GM19372 (cell line): ENCODE data around the gene CDC14B.
"Not testable (repeated sequence)": the region's sequence is repeated elsewhere in the genome, so short reads cannot be mapped to it uniquely, and the experiment has no call there.

ENCODE experiments used
- ATAC-seq: cut with Tn5 transposase; IDR thresholded peaks from one replicate; pipeline ENCODE4 v1.9.1; 2021; ENCODE audit warnings: mild to moderate bottlenecking, low read depth, moderate library complexity; ENCODE audit not compliant: unreplicated experiment

Gene CDC14B

DNA sequence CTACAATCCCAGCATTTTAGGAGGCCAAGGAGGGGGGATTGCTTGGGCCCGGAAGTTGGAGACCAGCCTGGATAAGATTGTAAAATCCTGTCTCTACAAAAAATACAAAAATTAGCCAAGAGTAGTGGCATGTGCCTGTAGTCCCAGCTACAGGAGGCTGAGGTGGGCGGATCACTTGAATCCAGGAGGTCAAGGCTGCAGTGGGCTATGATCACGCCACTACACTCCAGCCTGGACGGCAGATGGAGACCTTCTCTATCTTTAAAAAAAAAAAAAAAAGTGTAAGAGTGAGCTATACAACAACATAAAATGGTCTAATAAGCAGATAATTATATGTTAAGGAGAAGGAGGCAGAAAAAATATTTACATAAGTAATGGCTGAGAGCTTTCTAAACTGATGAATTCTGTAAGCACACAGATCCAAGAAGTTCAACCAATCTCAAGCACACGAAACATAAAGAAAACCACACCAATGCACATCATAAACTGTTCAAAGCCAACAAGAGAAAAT, 23.0 kb downstream of the CDC14B start:
- no peak for ATAC-seq

GRCh38 chr9:96587338-96588315, 32.0 kb downstream of the CDC14B start:
- no peak for ATAC-seq

DNA sequence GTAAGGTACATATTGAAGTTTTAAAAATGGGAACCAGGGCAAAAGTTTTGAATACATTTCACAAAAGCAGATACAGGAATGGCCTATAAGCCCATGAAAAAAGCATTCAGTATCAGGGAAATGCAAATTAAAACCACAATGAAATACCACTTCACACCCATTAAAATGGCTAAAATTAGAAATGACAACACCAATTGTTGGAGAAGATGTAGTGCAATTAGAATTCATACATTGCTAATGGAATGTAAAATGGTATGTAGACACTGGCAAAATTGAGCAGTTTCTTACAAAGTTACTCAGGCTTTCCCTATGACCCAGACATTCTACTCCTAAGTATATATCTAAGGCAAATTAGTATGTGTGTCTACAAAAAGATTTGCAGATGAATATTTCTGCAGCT, 34.2 kb downstream of the CDC14B start:
- no peak for ATAC-seq

GRCh38 chr9:96582199-96582598, 37.4 kb downstream of the CDC14B start:
- ATAC-seq: not testable (repeated sequence)

DNA sequence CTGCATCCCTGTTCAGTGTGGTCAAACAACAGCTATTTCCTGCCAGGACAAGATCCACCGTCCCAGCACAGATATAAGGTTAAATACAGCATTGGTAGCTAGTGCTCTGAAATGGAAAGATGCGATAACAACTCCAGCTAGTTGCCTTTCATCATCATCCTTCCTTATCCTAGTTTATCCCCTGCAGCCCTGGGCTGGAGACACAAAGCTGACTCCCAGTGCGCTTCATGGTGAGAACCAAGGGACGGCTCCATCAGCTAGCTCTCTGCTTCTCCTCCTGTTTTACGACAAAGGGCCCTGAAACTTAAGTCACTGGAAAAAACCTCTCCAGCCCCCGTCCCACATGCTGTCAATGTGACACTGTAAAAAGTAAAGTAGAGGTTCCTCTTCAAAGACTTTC, 37.9 kb downstream of the CDC14B start:
- ATAC-seq: no peak

DNA sequence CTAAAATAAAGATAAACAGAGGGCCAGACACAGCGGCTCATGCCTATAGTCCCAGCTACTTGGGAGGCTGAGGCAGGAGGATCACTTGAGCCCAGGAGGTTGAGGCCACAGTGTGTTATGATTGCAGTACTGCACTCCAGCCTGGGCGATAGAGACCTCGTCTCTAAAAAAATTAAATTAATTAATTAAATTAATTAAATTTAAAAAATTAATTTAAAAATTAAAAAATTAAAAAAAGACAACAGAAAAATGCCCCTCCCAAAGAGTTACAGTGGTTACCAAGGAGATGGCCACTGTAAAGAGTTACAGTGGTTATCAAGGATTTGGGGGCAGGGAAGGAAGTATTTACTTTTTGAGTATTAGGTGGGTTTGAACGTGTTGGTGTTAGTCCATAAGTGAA, 38.3 kb downstream of the CDC14B start:
- ATAC-seq: no peak

DNA sequence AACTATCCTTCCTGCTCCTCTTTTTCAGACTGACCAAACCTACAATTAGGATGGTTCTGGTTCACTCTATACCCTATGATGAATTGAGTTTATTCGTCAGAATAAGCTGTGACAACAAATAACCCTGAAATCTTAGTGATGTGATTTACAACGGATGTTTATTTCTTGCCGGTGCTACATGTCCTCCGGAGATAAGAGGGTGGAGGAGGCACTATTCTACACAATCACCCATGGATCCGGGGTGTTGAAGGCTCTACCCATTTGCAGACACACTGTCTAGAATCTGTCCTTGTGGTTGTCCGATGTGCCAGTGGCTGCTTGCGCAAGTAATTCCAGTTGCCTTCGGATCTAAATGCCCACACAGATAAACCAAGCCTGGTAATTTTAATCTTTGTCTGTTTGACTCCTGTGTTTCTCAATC, 44.7 kb downstream of the CDC14B start:
- ATAC-seq: no peak

- no peak for ATAC-seq
Observed at GRCh38 chr9:96574455-96574854, 45.2 kb downstream of the CDC14B start.

- ATAC-seq: peak; percentile 35
Observed at GRCh38 chr9:96567203-96567700, 52.4 kb downstream of the CDC14B start.

DNA sequence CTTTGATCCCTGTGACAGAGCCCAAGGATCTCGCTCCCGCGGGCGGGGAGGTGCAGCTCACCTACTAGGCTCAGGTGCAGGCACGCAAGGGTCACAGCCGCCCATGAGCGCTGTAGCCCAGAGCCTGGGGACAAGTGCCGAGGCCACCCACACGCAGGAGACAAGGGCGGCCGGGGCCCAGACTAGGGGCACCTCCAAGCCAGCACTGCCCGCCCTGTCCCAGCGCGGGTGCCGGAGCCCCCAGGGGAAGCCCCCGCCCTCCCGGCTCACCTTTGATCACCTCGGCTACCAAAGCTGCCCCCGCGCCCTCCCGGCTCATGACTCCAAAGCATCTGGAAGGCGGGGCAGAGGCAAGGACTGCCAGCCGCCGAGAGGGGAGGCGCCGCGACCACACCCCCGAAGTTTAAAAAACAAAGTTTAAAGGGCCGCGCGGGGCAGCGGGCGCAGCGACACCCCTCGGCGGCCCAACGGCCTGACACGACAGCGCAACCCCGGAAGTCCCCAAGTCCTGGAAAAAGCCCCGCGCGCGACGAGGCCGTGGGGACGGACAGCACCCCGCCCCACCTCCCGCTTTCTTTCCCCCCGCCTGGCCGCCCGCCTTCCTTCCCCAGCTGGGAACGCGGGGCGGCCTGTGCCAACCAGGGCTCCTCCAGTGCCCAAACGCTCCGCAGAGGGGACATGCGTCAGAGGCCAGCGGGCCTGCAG, 53.0 kb downstream of the CDC14B start:
- ATAC-seq: peak; percentile 79

DNA sequence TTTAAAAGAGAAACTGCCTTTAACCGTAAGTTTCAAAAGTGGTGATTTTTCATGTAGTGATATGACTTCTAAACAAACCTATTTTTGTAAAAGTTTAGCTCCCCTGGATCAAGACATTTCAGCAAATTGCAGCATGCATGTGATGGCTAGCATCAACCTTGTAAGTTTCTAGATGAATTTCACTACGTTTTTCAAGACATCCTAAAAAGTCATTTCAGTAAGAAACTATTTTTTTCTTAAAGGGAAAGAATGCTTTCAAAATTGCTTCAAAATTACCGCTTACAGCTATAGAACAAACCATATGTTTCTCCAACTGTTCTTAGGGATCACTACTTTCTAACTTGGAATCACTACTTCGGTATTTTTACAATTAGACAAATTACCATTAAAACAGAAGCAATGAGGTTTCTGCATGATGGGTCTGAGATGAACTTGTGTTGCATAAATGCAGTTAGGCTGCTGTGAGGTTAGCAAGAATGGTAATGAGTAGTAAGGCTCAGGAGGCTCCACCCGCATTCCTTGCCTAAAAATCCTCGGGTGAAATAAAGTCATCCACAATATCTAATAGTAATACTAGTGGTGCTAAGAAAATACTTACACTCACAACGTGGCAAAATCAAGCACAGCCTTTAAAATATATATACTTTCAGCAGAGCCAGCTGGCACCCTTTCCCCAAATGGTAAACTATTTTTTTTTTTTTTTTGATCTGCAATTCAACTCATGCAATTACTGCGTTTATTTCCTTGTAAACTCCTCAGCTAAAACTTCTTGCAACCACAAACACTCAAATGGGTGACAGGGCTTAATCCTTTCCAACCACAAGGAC, 53.8 kb downstream of the CDC14B start:
- ATAC-seq: no peak

DNA sequence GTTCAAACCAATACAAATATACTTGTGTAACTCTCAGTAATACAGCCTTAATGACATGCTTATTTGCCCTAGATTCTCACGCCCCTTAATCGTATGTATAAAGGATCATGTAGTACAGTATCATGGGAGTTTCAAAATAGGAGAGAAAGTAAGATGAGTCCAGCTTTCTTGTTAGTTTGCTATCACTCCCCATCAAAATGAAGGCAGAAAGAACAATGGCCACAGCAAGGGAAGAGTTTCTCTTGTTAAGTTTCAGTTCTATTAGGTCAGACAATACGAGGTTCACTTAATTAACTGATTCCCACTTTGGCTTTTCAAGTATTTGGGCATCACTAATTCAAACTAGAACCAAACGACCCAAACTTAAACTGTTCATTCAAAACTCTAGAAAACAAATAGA, 55.4 kb downstream of the CDC14B start:
- no peak for ATAC-seq

DNA sequence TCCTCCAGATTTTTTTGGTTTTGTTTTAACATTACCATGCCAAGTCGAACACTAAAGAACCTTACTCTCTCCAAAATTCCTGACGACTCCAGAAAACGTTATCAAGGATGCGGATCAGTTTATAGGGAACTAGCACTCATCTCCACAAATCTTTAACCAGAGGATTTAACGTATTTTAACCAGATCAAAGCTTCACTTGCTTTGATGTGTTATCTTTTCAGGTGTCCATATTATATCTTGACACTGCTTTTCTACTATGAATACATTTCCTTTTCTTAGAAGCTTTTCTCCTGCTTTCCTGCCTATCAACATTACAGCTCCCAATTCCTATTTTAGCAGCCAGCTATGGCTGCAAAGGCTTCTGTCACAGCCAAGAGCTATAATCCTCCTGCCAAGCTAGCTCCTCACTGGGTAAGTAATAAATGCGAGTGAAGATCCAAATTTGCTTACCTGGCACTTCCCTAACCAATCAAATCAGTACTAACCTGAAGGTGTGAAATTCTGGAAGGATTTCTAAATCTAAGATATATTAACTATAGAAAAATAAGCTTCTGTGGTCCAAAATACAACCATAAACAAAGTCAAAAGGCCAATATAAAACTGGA, 60.2 kb downstream of the CDC14B start:
- ATAC-seq: no peak

GRCh38 chr9:96557921-96558320, 61.7 kb downstream of the CDC14B start:
- ATAC-seq: no peak

DNA sequence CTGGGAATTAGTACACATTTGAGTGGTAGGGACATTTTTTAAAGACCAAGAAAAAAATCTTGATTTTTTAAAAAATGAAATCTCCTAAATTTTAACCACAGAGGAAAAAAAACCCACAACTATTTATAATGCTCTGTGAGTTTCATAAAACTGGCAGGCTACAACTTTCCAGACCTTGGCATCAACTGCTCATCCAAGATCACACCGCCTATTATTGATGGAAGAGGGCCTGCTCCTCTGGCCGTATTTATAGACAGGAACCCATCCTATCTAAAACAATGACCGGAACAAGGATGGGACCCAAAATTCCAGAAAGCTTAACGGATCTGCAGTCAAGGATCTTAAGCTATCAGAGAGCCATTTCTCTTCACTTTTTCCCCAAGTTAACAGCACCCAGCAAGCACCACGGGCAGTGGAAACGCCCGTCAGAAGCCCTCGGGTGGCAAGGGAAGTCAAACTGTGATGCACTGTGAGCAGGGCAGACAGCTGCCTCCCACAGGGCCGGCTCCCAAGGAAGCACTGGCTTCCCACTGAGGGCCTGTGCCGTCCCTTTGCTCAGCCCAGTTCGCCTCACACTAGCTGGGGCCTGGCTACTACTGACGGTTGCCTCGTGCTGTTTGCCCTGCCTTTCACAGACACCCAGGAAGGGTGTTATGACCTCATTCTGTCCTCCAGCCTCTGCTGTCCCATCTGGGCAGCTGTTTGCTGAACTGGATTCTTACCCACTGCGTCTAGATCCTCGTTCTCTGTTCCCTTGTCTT, 62.8 kb downstream of the CDC14B start:
- no peak for ATAC-seq

DNA sequence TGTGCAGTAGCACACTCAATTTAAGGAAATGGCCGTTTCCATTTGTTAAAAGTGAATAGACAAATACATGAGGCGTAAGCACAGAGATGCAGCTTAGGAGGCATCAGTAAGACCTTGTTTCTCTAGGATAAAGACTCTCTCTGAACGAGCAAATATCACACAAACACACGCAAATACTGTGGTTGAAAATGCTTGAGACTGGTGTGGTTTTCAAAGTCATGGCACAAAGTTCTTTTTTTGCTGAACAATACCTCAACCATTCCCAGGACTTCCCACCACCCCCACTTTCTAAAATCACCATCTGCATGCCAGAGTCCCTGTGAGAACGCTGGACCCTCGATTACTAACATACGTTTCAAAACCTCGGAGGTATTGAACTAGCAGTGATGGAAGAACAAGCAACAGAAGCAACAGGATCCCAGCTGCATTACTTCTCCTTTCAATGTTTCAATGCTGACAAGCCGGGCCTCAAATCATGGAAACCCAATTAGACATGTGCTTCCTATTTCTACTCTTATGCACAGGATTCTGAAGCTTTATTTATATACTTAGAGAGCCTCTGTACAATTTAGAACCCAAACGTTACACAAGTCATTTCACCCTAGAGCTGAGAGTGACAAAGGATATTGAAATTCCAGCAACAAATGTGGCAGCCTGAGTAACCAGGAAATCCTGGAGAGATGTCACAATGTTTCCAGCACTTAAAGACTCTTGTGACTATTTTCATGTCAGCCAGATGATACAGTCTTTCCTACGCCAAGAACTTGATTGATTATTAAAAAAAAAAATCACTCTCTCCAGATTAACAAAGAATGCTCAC, 63.9 kb downstream of the CDC14B start:
- no peak for ATAC-seq

GRCh38 chr9:96554801-96555566, 64.7 kb downstream of the CDC14B start:
- no peak for ATAC-seq

GRCh38 chr9:96554326-96554725, 65.3 kb downstream of the CDC14B start:
- no peak for ATAC-seq
